Endothelial cell of umbilical vein (primary cell): Measurements from ENCODE around the gene PCDH9. TPM values are rescaled to one million over a fixed set of nuclear protein-coding genes. Genes with fewer than 3 reads are reported as not detected.

Source experiments
- BruUV-seq: library from RNA; stranded (reverse); fragments of 400-500 nt; replicated peaks from 2 replicates; lab custom pipeline; 2021; lab: Mats Ljungman, UMichigan
- CTCF ChIA-PET: fragments of 300-600, 350-600 bp; sonication (Branson Sonifier 250); formaldehyde crosslinking; loops from one replicate; lab custom pipeline; 2021; ENCODE audit warnings: antibody characterized with exemption, inconsistent platforms; lab: Charles Lee
- POLR2A ChIA-PET: fragments of 300-600, 350-600 bp; sonication (Branson Sonifier 250); formaldehyde crosslinking; loops from one replicate; lab custom pipeline; 2021; ENCODE audit warnings: antibody characterized with exemption, inconsistent platforms; lab: Charles Lee
- DNase-seq: peaks from one replicate; pipeline ENCODE4 v3.0.0-alpha.2; 2011; ENCODE audit warnings: low read depth, low spot score
- FAIRE-seq: peaks from 2 replicates; lab custom pipeline; 2011; peaks lifted over from hg19 to GRCh38; lab: Jason Lieb, UNC
- H2AFZ ChIP-seq: 2 replicates; pipeline ENCODE4 v1.6.0; 2012; ENCODE audit warnings: low read depth, low read length, control low read depth, inconsistent platforms
- H3K27ac ChIP-seq: 2 replicates; pipeline ENCODE4 v1.5.1; 2011; ENCODE audit warnings: low read depth, mild to moderate bottlenecking, control low read depth, low read length, moderate library complexity; ENCODE audit not compliant: insufficient read depth
- H3K27me3 ChIP-seq, 2 experiments: 2 replicates each; pipeline versions ENCODE4 v1.6.0 to v1.6.1; 2011; ENCODE audit warnings: low read length in 2 of 2, mixed read lengths in 1 of 2; ENCODE audit not compliant: control insufficient read depth in 2 of 2, insufficient read depth in 2 of 2
- H3K36me3 ChIP-seq, 2 experiments: 2 replicates in 1 of 2; 3 replicates in 1 of 2; pipeline ENCODE4 v1.5.1; 2011; ENCODE audit warnings: low read length in 2 of 2, mild to moderate bottlenecking in 1 of 2, moderate library complexity in 1 of 2; ENCODE audit not compliant: control insufficient read depth in 2 of 2, insufficient read depth in 2 of 2; ENCODE audit errors: extremely low read depth in 1 of 2
- H3K4me1 ChIP-seq: 3 replicates; pipeline ENCODE4 v1.5.1; 2011; ENCODE audit warnings: mild to moderate bottlenecking, low read length; ENCODE audit not compliant: control insufficient read depth, insufficient read depth; ENCODE audit errors: extremely low read depth
- H3K4me2 ChIP-seq: 2 replicates; pipeline ENCODE4 v1.6.1; 2011; ENCODE audit warnings: low read length, control low read depth, mixed read lengths; ENCODE audit not compliant: insufficient read depth
- H3K4me3 ChIP-seq, 3 experiments: fragments of 200-600 bp in 1 of 3; sonication (generic), shearing (Covaris generic) in 1 of 3; replicated peaks in 1 of 3; 2 replicates each; pipeline ENCODE4 v1.5.1; 2011 to 2016; ENCODE audit warnings: control low read depth in 3 of 3, low read length in 3 of 3, mild to moderate bottlenecking in 2 of 3, inconsistent platforms in 1 of 3, low read depth in 1 of 3, moderate library complexity in 1 of 3; ENCODE audit not compliant: insufficient read depth in 1 of 3
- H3K79me2 ChIP-seq: 2 replicates; pipeline ENCODE4 v1.6.0; 2012; ENCODE audit warnings: low read length, inconsistent platforms; ENCODE audit not compliant: control insufficient read depth, insufficient read depth
- H3K9ac ChIP-seq: replicated peaks from 2 replicates; pipeline ENCODE3; 2011; ENCODE audit warnings: low read length, control low read depth; ENCODE audit not compliant: insufficient read depth; ENCODE audit errors: extremely low read depth
- H3K9me1 ChIP-seq: replicated peaks from 3 replicates; pipeline ENCODE4 v1.6.0; 2011; ENCODE audit warnings: mild to moderate bottlenecking, low read length; ENCODE audit not compliant: control insufficient read depth, insufficient read depth; ENCODE audit errors: extremely low read depth
- H3K9me3 ChIP-seq: replicated peaks from 2 replicates; pipeline ENCODE4 v1.5.1; 2012; ENCODE audit warnings: low read length, inconsistent platforms; ENCODE audit not compliant: control insufficient read depth, insufficient read depth
- H4K20me1 ChIP-seq: replicated peaks from 2 replicates; pipeline ENCODE3; 2011; ENCODE audit warnings: mild to moderate bottlenecking, low read length; ENCODE audit not compliant: control insufficient read depth, insufficient read depth; ENCODE audit errors: extremely low read depth
- EZH2 ChIP-seq: IDR thresholded peaks from 2 replicates; pipeline ENCODE4 v1.6.1; 2012; ENCODE audit warnings: borderline replicate concordance, low read depth, mild to moderate bottlenecking, moderate library complexity, low read length, inconsistent platforms; ENCODE audit not compliant: severe bottlenecking
- FOS ChIP-seq: IDR thresholded peaks from 2 replicates; pipeline ENCODE4 v1.6.1; 2011; ENCODE audit warnings: mild to moderate bottlenecking, low read length, moderate library complexity, borderline replicate concordance; ENCODE audit not compliant: insufficient read depth
- GATA2 ChIP-seq: IDR thresholded peaks from 2 replicates; pipeline ENCODE4 v1.7.0; 2011; ENCODE audit warnings: low read depth, mild to moderate bottlenecking, moderate library complexity, mixed read lengths, low read length; ENCODE audit not compliant: insufficient read length, insufficient read depth
- JUN ChIP-seq: IDR thresholded peaks from 2 replicates; pipeline ENCODE4 v1.6.1; 2011; ENCODE audit warnings: borderline replicate concordance, low read depth; ENCODE audit not compliant: insufficient read length, insufficient read depth
- MYC ChIP-seq: IDR thresholded peaks from one replicate; pipeline ENCODE4 v1.6.1; 2011; ENCODE audit warnings: mild to moderate bottlenecking, low read depth, low read length
- POLR2A ChIP-seq: IDR thresholded peaks from 2 replicates; pipeline ENCODE4 v1.6.1; 2012; ENCODE audit warnings: low read depth, mild to moderate bottlenecking, control low read depth, low read length
- POLR2AphosphoS5 ChIP-seq: IDR thresholded peaks from 2 replicates; pipeline ENCODE4 v1.6.1; 2012; ENCODE audit warnings: low read depth, mild to moderate bottlenecking, control low read depth, low read length, moderate library complexity; ENCODE audit not compliant: insufficient read depth
- dilution Hi-C: fragments of 300-500 bp; cut with MboI; formaldehyde crosslinking; loops from one replicate; pipeline ENCODE4 v1.15.0; 2019; ENCODE audit warnings: low sequenced_read_pairs; ENCODE audit not compliant: extremely low pct_ligation_motif_present
- intact Hi-C: fragments of 100-400 bp; cut with micrococcal nuclease; formaldehyde crosslinking; loops from one replicate; pipeline ENCODE4 v1.10.0; 2022
- polyA plus RNA-seq, 4 experiments: library from polyadenylated mRNA; depleted of rRNA in 3 of 4; stranded (reverse) in 3 of 4; unstranded in 1 of 4; fragments of >200 nt; gene quantifications; 2 replicates each; pipeline versions ENCODE4 v1.2.1 to v1.2.3, GENCODE V29; 2011 to 2012; ENCODE audit warnings: missing spikeins in 1 of 4
- total RNA-seq: library from RNA; stranded (reverse); gene quantifications from 2 replicates; pipeline ENCODE4 v1.2.3, GENCODE V29; 2021
- TF ChIP-seq, protein P1 (sequence below): IDR thresholded peaks from 2 replicates; pipeline ENCODE4 v1.6.1; 2011; ENCODE audit not compliant: insufficient read depth, insufficient read length
- TF ChIP-seq, protein P2 (sequence below), 2 donors: IDR thresholded peaks; 1 replicate in 1 of 2; 2 replicates in 1 of 2; pipeline ENCODE4 v1.5.1; 2011; ENCODE audit warnings: low read length in 2 of 2, mild to moderate bottlenecking in 2 of 2, moderate library complexity in 2 of 2, control low read depth in 1 of 2, inconsistent platforms in 1 of 2, low read depth in 1 of 2; ENCODE audit not compliant: insufficient read depth in 1 of 2; ENCODE audit errors: extremely low read depth in 1 of 2

PCDH9 gene
- total and polyA plus RNA-seq, 2 donors (not counting 3 experiments of a cell fraction or from before 2014, with no cell fraction given), result 1.1 to 5.2 TPM

DNA sequence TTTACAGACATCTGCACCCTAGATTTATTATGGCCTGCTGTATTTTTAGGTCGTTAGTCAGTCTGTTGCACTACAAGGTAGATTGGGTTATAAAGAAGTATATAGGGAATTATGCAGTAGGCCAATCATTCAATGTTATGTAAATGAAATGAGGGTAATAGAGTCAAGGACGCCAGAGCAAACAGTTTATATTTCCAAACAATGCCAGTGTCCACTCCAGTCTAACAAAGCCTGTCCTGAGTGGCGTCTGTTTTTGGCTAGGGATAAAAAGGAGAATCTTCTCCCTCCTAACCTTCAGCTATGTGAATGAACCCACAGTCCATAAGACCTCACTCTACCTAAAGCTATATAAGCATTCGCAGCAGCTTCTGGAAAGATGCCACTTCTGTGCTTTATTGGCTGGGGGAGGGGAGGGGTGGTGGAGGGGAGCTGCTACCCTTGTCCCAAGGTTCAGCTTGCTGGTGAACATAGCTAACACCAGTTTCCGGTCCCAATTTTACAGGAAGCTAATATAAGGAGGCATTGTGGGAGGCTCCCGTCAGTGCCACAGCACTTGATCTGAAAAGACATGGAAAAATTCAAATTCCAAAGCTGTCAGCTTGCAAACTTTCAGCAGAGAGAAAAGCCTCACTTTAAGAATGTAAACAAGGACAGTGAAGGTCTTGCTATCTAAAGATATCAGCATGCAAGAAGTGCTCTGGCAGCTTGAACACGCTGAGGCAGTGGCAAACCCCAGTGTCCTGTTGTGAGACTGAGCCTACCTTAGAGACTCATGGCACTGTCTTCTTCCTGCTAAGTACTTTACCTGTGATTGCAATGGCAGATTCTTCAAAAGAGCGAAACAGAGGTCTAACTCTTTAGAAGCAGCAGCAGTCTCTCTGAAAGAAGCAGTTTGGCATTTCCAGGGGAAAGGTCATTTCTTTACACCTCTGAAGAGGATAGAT is 369.9 kb downstream of the PCDH9 start:
- no peaks in the 10 kb centered on the region for H3K79me2 ChIP-seq
- peak overlapping the region; percentile 6 for H2AFZ ChIP-seq
- H3K4me1 ChIP-seq, result peaks cover 13% of the 10 kb centered on the region
- no peak overlapping the region for H3K27ac ChIP-seq
- dilution Hi-C loops (no loop called here), intact Hi-C loops (loop anchor here (5.0 to 10.0 kb wide), 2 partner anchors 132 to 365 kb away; no protein-coding TSS in a partner anchor)
- no peak overlapping the region for H3K9ac ChIP-seq
- FAIRE-seq (no peak), DNase-seq (peak; percentile 23)
- no peaks in the 10 kb centered on the region for H4K20me1 ChIP-seq
- ChIA-PET CTCF (interaction anchor here (0.8 to 1.9 kb wide), 2 partner anchors 13 to 241 kb away, joined by 3 to 5 read pairs; no protein-coding TSS in a partner anchor), POLR2A (no interaction called here)
- H3K9me3 ChIP-seq, result no peaks in the 10 kb centered on the region
- no peaks in the 10 kb centered on the region for H3K36me3 ChIP-seq
- no peak for TF ChIP-seq EZH2
- TF ChIP-seq, protein P1, sequence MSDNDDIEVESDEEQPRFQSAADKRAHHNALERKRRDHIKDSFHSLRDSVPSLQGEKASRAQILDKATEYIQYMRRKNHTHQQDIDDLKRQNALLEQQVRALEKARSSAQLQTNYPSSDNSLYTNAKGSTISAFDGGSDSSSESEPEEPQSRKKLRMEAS, result no peak
- no peak for TF ChIP-seq JUN
- no peak for TF ChIP-seq POLR2AphosphoS5
- no peak for TF ChIP-seq POLR2A
- no peak for TF ChIP-seq MYC
- no peak for TF ChIP-seq GATA2
- TF ChIP-seq, protein P2, sequence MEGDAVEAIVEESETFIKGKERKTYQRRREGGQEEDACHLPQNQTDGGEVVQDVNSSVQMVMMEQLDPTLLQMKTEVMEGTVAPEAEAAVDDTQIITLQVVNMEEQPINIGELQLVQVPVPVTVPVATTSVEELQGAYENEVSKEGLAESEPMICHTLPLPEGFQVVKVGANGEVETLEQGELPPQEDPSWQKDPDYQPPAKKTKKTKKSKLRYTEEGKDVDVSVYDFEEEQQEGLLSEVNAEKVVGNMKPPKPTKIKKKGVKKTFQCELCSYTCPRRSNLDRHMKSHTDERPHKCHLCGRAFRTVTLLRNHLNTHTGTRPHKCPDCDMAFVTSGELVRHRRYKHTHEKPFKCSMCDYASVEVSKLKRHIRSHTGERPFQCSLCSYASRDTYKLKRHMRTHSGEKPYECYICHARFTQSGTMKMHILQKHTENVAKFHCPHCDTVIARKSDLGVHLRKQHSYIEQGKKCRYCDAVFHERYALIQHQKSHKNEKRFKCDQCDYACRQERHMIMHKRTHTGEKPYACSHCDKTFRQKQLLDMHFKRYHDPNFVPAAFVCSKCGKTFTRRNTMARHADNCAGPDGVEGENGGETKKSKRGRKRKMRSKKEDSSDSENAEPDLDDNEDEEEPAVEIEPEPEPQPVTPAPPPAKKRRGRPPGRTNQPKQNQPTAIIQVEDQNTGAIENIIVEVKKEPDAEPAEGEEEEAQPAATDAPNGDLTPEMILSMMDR (IDR thresholded peaks at IDR 0.05; ENCODE audit: extremely low read depth in 1 of 2, insufficient read depth in 1 of 2, low read depth in 1 of 2, low read length in 2 of 2), result no peak
- TF ChIP-seq FOS, result no peak
- no peak overlapping the region for H3K4me3 ChIP-seq
- H3K9me1 ChIP-seq, result no peaks in the 10 kb centered on the region
- H3K27me3 ChIP-seq, result no peaks in the 10 kb centered on the region
- BruUV-seq, result no TSS peak
- H3K4me2 ChIP-seq, result no peak overlapping the region
